GM19043 (cell line): ENCODE results near the gene DIP2A.

Experiments
- ATAC-seq: cut with Tn5 transposase; IDR thresholded peaks from one replicate; pipeline ENCODE4 v1.9.1; 2021; ENCODE audit warnings: low read depth; ENCODE audit not compliant: unreplicated experiment

The DIP2A gene

GRCh38 chr21:46480466-46480865, 21.8 kb downstream of the DIP2A start:
- ATAC-seq = no peak

GRCh38 chr21:46482225-46482845, 23.6 kb downstream of the DIP2A start:
- ATAC-seq = no peak

- ATAC-seq = no peak
Observed at GRCh38 chr21:46482846-46483231, 24.1 kb downstream of the DIP2A start.

GRCh38 chr21:46483300-46484295, 24.9 kb downstream of the DIP2A start:
- no peak for ATAC-seq

GRCh38 chr21:46486481-46487126, 27.9 kb downstream of the DIP2A start:
- ATAC-seq = no peak

- ATAC-seq = no peak
Observed at GRCh38 chr21:46489162-46489663, 30.5 kb downstream of the DIP2A start.

GRCh38 chr21:46489800-46490199, 31.1 kb downstream of the DIP2A start:
- no peak for ATAC-seq

- no peak for ATAC-seq
Observed at GRCh38 chr21:46491553-46491952, 32.9 kb downstream of the DIP2A start.

GRCh38 chr21:46492851-46493250, 34.2 kb downstream of the DIP2A start:
- no peak for ATAC-seq

GRCh38 chr21:46493828-46494227, 35.1 kb downstream of the DIP2A start:
- no peak for ATAC-seq

GRCh38 chr21:46498335-46499050, 39.8 kb downstream of the DIP2A start:
- no peak for ATAC-seq

- ATAC-seq = no peak
Observed at GRCh38 chr21:46500224-46500861, 41.7 kb downstream of the DIP2A start.

GRCh38 chr21:46503922-46504550, 45.3 kb downstream of the DIP2A start:
- ATAC-seq = peak; percentile 48

- no peak for ATAC-seq
Observed at GRCh38 chr21:46504666-46505065, 46.0 kb downstream of the DIP2A start.

- ATAC-seq = no peak
Observed at GRCh38 chr21:46507562-46507961, 48.9 kb downstream of the DIP2A start.

GRCh38 chr21:46509741-46510502, 51.2 kb downstream of the DIP2A start:
- ATAC-seq = no peak

- no peak for ATAC-seq
Observed at GRCh38 chr21:46515109-46515508, 56.4 kb downstream of the DIP2A start.

- no peak for ATAC-seq
Observed at GRCh38 chr21:46516068-46516467, 57.4 kb downstream of the DIP2A start.

- no peak for ATAC-seq
Observed at GRCh38 chr21:46517361-46517760, 58.7 kb downstream of the DIP2A start.
